Thyroid gland (tissue), 4 donors: ENCODE measurements around the gene MED25.

Experiments used
- CTCF ChIP-seq, 6 experiments: fragments of 200-600 bp in 3 of 6; fragments of 450-650 bp in 3 of 6; sonication (generic) in 3 of 6; IDR thresholded peaks; one replicate each; pipeline ENCODE4 v1.5.1; 2016 to 2019; ENCODE audit warnings: antibody characterized with exemption in 6 of 6, mild to moderate bottlenecking in 2 of 6, inconsistent platforms in 1 of 6, moderate library complexity in 1 of 6
- POLR2A ChIP-seq, 2 donors: fragments of 450-650 bp; IDR thresholded peaks; one replicate each; pipeline ENCODE4 v1.6.1; 2017; ENCODE audit warnings: antibody characterized with exemption in 2 of 2, mild to moderate bottlenecking in 2 of 2, moderate library complexity in 1 of 2

GRCh38 chr19:49849433-49850220, 31.5 kb downstream of the MED25 start:
- TF ChIP-seq CTCF (IDR thresholded peaks at IDR 0.05) (no peak), POLR2A (IDR thresholded peaks at IDR 0.05) (no peak)
